Activated CD8-positive, alpha-beta T cell treated with anti-CD3 and anti-CD28 coated beads for 36 hours (primary cell): ENCODE data around the gene PRXL2B. TPM values are rescaled to one million over a fixed set of nuclear protein-coding genes. Genes with fewer than 3 reads are reported as not detected.
"Not testable (repeated sequence)": the region's sequence is repeated elsewhere in the genome, so short reads cannot be mapped to it uniquely, and the experiment has no call there.

Experiments used
- ATAC-seq: fragments of 200-7000 bp; cut with Tn5 transposase; one replicate; pipeline ENCODE4 v1.10.0; 2021; ENCODE audit warnings: mild to moderate bottlenecking, moderate library complexity
- CTCF ChIA-PET: fragments of 350-600 bp; sonication (Branson Sonifier 250); formaldehyde crosslinking; loops from one replicate; lab custom pipeline; 2021; ENCODE audit warnings: antibody characterized with exemption; lab: Charles Lee
- POLR2A ChIA-PET: fragments of 350-600 bp; sonication (Branson Sonifier 250); formaldehyde crosslinking; loops from one replicate; lab custom pipeline; 2021; ENCODE audit warnings: antibody characterized with exemption; lab: Charles Lee
- DNase-seq: peaks from one replicate; pipeline ENCODE4 v3.0.0-alpha.2; 2020
- H3K27ac Mint-ChIP-seq: one replicate; pipeline ENCODE4 v1.8.0; 2021; ENCODE audit warnings: mild to moderate bottlenecking, mixed read lengths
- H3K27me3 Mint-ChIP-seq: one replicate; pipeline ENCODE4 v1.8.0; 2021; ENCODE audit warnings: mixed read lengths
- H3K36me3 Mint-ChIP-seq: one replicate; pipeline ENCODE4 v1.8.0; 2021; ENCODE audit warnings: low read depth, mixed read lengths
- H3K4me1 Mint-ChIP-seq: one replicate; pipeline ENCODE4 v1.8.0; 2021; ENCODE audit warnings: low read depth, mixed read lengths
- H3K4me3 Mint-ChIP-seq: one replicate; pipeline ENCODE4 v1.8.0; 2021; ENCODE audit warnings: mild to moderate bottlenecking, moderate library complexity, mixed read lengths
- H3K9me3 Mint-ChIP-seq: one replicate; pipeline ENCODE4 v1.8.0; 2021; ENCODE audit warnings: mixed read lengths
- intact Hi-C: fragments of 100-400 bp; cut with micrococcal nuclease; formaldehyde crosslinking; loops from one replicate; pipeline ENCODE4 v1.10.0; 2022
- total RNA-seq, 2 experiments: library from RNA; stranded (reverse); gene quantifications; one replicate each; pipeline ENCODE4 v1.2.3, GENCODE V29; 2021
- TF ChIP-seq, protein P1 (sequence below): fragments of 200-600 bp; IDR thresholded peaks from one replicate; pipeline ENCODE4 v1.8.0; 2022; ENCODE audit warnings: antibody characterized with exemption, mild to moderate bottlenecking

Gene PRXL2B
- total RNA-seq, 2 experiments from 2014 or later = 39.1 to 43.6 TPM

DNA sequence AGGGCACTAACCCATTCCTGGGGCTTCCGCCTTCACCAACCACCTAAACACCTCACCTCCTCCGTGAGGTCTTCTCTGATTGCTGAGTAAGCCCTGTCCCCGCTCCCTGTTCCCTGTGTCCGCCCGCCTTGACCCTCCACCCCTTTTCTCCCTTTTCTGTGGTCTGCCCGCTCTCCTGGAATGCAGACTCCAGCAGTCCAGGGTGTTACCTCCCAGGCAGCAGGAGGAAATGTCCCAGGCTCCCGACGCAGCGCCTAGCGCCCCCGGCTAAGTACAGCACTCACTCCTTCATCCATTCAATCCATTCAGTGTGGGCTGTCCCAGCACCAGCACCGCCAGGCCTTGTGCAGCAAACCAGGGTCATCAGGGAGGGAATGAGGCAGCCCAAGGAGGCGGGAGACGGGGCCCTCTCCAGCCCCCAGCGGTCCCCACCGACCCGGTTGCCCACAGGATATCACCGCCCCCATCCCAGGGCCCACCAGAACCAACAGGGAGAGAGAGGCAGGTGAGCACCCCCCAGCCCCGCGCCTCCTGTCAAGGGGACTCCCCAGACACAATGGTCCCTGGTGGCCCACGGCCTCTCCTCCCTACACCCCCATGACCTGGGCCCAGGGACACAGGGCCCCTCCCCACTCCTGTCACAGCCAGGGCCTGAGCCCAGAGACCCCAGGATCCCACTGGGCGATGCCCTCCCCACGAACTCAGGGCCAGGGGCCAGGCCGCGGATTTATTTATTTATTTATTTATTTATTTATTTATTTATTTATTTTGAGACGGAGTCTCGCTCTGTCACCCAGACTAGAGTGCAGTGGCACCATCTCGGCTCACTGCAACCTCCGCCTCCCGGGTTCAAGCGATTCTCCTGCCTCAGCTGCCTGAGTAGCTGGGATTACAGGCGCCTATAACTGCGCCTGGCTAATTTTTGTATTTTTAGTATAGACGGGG, 20.2 kb upstream of the PRXL2B start:
- DNase-seq (no peak), ATAC-seq (no peak)
- Mint-ChIP-seq H3K4me3 (no peak overlapping the region), H3K36me3 (peaks cover 10% of the 10 kb centered on the region), H3K27me3 (no peaks in the 10 kb centered on the region), H3K4me1 (peaks cover 5% of the 10 kb centered on the region), H3K9me3 (no peaks in the 10 kb centered on the region), H3K27ac (no peak overlapping the region)
- POLR2A ChIA-PET = no interaction called here
- intact Hi-C loops = no loop called here
- TF ChIP-seq, protein P1, sequence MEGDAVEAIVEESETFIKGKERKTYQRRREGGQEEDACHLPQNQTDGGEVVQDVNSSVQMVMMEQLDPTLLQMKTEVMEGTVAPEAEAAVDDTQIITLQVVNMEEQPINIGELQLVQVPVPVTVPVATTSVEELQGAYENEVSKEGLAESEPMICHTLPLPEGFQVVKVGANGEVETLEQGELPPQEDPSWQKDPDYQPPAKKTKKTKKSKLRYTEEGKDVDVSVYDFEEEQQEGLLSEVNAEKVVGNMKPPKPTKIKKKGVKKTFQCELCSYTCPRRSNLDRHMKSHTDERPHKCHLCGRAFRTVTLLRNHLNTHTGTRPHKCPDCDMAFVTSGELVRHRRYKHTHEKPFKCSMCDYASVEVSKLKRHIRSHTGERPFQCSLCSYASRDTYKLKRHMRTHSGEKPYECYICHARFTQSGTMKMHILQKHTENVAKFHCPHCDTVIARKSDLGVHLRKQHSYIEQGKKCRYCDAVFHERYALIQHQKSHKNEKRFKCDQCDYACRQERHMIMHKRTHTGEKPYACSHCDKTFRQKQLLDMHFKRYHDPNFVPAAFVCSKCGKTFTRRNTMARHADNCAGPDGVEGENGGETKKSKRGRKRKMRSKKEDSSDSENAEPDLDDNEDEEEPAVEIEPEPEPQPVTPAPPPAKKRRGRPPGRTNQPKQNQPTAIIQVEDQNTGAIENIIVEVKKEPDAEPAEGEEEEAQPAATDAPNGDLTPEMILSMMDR = no peak
- CTCF ChIA-PET = no interaction called here

DNA sequence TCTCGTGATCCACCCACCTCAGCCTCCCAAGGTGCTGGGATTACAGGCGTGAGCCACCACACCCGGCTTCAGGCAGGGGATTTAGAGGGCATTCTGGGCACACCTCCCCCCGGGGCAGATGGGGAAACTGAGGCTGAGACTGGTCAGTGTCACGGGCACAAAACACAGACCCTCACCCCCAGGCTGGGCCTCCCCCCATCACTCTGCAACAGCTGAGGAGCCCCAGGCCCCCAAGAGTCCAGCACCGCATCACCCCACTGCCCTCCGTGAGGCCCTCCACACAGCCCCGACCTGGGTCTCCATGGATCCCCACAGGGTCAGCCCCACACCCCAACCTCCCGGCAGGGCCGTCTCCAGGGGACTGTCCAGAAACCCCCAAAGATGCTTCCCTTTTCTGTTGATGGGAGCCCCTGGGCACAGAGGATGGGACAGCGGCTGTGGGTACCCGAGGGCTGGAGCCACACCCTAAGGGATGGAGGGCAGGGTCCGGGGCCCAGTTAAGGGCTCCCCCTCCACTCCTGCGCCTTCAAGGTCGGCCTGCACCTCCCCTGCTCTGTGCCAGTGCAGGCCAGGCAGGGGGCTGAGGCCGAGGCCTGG, 19.4 kb upstream of the PRXL2B start:
- peaks cover 7% of the 10 kb centered on the region for H3K36me3 Mint-ChIP-seq

GRCh38 chr1:2568187-2568816, 18.3 kb upstream of the PRXL2B start:
- H3K4me3 Mint-ChIP-seq, H3K27ac Mint-ChIP-seq, DNase-seq, POLR2A ChIA-PET, H3K9me3 Mint-ChIP-seq, CTCF ChIA-PET, intact Hi-C loops, H3K36me3 Mint-ChIP-seq, H3K4me1 Mint-ChIP-seq, H3K27me3 Mint-ChIP-seq: not testable (repeated sequence)
- peak; percentile 11 for ATAC-seq

More for the DNA sequence above, 19.4 kb upstream of the PRXL2B start:
- peaks cover 2% of the 10 kb centered on the region for H3K4me1 Mint-ChIP-seq
- intact Hi-C loops = no loop called here
- no peaks in the 10 kb centered on the region for H3K9me3 Mint-ChIP-seq
- DNase-seq = no peak
- no peak overlapping the region for H3K4me3 Mint-ChIP-seq
- TF ChIP-seq, protein P1 = no peak
- POLR2A ChIA-PET = no interaction called here
- no peak overlapping the region for H3K27ac Mint-ChIP-seq
- H3K27me3 Mint-ChIP-seq = no peaks in the 10 kb centered on the region
- ATAC-seq = no peak
- CTCF ChIA-PET = no interaction called here

DNA sequence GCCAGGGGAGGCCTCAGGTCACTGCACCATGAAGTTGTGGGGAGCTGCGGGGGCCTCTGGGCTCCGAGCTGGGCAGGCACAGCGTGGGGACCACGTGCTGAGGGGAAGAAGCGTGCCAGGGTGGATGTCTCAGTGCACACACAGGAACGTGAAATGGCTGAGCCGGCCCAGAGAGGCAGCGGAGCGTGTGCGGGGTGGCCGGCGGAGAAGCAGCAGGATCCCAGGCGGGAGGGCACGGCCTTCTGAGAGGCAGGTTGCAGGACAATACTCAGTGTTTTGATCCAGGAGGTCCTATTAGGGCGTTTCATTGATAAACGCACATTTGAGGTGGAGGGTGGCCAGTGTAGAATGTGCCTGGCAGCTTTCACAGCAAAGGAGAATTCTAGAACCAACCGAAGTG, 17.5 kb upstream of the PRXL2B start:
- Mint-ChIP-seq H3K9me3 (peaks cover 12% of the 10 kb centered on the region), H3K4me1 (peaks cover 11% of the 10 kb centered on the region), H3K27me3 (no peaks in the 10 kb centered on the region), H3K36me3 (peaks cover 4% of the 10 kb centered on the region), H3K4me3 (no peak overlapping the region), H3K27ac (no peak overlapping the region)
- ATAC-seq (no peak), DNase-seq (no peak)
- ChIA-PET CTCF (no interaction called here), POLR2A (interaction anchor here (0.5 to 4.1 kb wide), 4 partner anchors 7 to 79 kb away, joined by 3 to 26 read pairs (median 10); no protein-coding TSS in a partner anchor)
- intact Hi-C loops = no loop called here
- TF ChIP-seq, protein P1 = no peak

- H3K27me3 Mint-ChIP-seq, intact Hi-C loops, H3K27ac Mint-ChIP-seq, H3K36me3 Mint-ChIP-seq, ATAC-seq, DNase-seq, H3K4me3 Mint-ChIP-seq: not testable (repeated sequence)
- ChIA-PET CTCF (interaction anchor here (1.4 to 2.3 kb wide), 2 partner anchors 8 to 14 kb away, joined by 3 to 16 read pairs; partner anchors contain the start of gene TNFRSF14), POLR2A (interaction anchor here (2.1 to 4.1 kb wide), 4 partner anchors 8 to 16 kb away, joined by 7 to 26 read pairs (median 10); no protein-coding TSS in a partner anchor)
- H3K4me1 Mint-ChIP-seq = peaks cover 15% of the 10 kb centered on the region
- H3K9me3 Mint-ChIP-seq = peaks cover 14% of the 10 kb centered on the region
Observed at GRCh38 chr1:2569703-2570102, 16.9 kb upstream of the PRXL2B start.
